T-helper 1 cell treated with Interleukin-12 subunit alpha and Interleukin-12 subunit beta and Interleukin-4 antibody, amounts not matched to agents 30 μg/mL and 1 μg/mL, for 36 hours (primary cell): ENCODE measurements around the gene OR2L13.
"Not testable (repeated sequence)": the region's sequence is repeated elsewhere in the genome, so short reads cannot be mapped to it uniquely, and the experiment has no call there.

Source experiments
- H3K27ac Mint-ChIP-seq: one replicate; pipeline ENCODE4 v1.8.0; 2021; ENCODE audit warnings: mild to moderate bottlenecking, mixed read lengths
- H3K27me3 Mint-ChIP-seq: one replicate; pipeline ENCODE4 v1.8.0; 2021; ENCODE audit warnings: low read depth, mixed read lengths
- H3K36me3 Mint-ChIP-seq: one replicate; pipeline ENCODE4 v1.8.0; 2021; ENCODE audit warnings: low read depth, mixed read lengths
- H3K4me1 Mint-ChIP-seq: one replicate; pipeline ENCODE4 v1.8.0; 2021; ENCODE audit warnings: low read depth, mixed read lengths
- H3K4me3 Mint-ChIP-seq: one replicate; pipeline ENCODE4 v1.8.0; 2021; ENCODE audit warnings: mild to moderate bottlenecking, moderate library complexity, mixed read lengths
- H3K9me3 Mint-ChIP-seq: one replicate; pipeline ENCODE4 v1.8.0; 2021; ENCODE audit warnings: mixed read lengths

The OR2L13 gene, protein sequence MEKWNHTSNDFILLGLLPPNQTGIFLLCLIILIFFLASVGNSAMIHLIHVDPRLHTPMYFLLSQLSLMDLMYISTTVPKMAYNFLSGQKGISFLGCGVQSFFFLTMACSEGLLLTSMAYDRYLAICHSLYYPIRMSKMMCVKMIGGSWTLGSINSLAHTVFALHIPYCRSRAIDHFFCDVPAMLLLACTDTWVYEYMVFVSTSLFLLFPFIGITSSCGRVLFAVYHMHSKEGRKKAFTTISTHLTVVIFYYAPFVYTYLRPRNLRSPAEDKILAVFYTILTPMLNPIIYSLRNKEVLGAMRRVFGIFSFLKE

DNA sequence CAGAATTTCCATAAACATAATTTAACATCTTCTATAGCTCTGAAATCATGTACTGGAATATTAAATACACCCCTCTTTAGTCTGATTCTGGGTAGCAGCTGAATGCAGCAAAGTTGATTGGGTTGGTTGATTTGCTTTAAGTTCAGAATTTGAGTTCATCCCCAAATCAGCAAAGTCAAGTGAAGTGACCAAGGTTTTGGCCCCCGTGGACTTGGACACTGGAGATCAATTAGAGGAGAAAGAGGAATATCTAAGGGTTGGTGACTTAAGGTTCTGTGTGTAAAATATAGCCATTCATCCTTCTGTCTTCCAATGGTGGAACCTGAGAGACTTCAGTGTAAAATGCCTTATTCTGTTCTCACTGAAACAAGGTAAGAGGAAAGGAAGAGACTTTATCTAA, at the start of gene OR2L13:
Gene OR2L13, plus strand, starts transcription at position 301 of the 400 bp plus-strand sequence. CDS start 4,192 bp downstream, outside the sequence.
- H3K4me1 Mint-ChIP-seq: no peaks in the 10 kb centered on the region
- no peak within 1 kb of the TSS for H3K4me3 Mint-ChIP-seq
- H3K9me3 Mint-ChIP-seq: peaks cover 11% of the 10 kb centered on the region
- no peaks in the 10 kb centered on the region for H3K27me3 Mint-ChIP-seq
- H3K27ac Mint-ChIP-seq: no peak within 1 kb of the TSS
- no peaks in the 10 kb centered on the region for H3K36me3 Mint-ChIP-seq

DNA sequence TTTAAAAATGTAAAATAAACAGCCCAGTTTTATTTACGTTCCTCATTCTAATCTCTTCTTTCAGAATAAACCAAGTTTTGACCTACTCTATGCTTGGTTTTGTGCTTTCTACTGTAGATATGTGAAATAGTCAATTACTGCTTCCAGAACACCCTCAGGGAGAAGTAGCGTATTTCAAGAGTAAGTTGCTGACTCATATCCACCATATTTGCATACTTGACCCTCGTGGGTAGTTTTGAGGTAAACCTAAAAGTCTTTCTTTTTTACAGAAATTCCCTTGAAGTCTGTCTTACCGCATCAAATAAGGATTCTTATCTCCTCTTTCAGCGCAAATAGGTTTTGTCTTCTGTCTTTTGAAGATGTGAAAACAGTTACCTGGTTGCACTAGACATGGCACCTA, 49.8 kb upstream of the OR2L13 start:
- no peaks in the 10 kb centered on the region for H3K36me3 Mint-ChIP-seq
- H3K9me3 Mint-ChIP-seq: peaks cover 30% of the 10 kb centered on the region
- no peaks in the 10 kb centered on the region for H3K4me1 Mint-ChIP-seq

DNA sequence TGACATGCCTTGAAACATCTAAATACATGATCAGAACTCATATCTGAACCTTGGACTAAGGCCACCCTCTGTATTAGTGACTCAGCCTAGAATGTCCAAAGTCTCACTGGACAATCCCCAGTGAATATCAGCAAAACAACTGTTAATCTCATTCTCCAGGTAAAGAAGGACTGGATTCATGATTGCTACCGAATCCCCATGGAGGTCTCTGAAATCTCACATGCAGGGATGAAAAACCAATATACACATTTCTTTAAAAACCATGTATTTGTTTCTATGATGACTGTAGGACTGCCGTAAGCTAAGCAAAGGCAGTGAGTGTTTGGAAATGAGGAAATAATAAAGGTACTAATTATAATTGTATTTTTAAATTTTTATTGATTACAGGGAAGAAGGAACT, 48.4 kb upstream of the OR2L13 start, which contains the start of gene OR2L3:
Gene OR2L3, plus strand, starts transcription at position 301 of the 400 bp plus-strand sequence. CDS start 13,846 bp downstream, outside the sequence.
- Mint-ChIP-seq H3K4me3 (no peak within 1 kb of the TSS), H3K9me3 (peaks cover 27% of the 10 kb centered on the region), H3K36me3 (no peaks in the 10 kb centered on the region), H3K27me3 (no peaks in the 10 kb centered on the region), H3K4me1 (no peaks in the 10 kb centered on the region), H3K27ac (no peak within 1 kb of the TSS)

More for the DNA sequence above, 49.8 kb upstream of the OR2L13 start:
- no peaks in the 10 kb centered on the region for H3K27me3 Mint-ChIP-seq
- no peak overlapping the region for H3K27ac Mint-ChIP-seq
- no peak overlapping the region for H3K4me3 Mint-ChIP-seq

DNA sequence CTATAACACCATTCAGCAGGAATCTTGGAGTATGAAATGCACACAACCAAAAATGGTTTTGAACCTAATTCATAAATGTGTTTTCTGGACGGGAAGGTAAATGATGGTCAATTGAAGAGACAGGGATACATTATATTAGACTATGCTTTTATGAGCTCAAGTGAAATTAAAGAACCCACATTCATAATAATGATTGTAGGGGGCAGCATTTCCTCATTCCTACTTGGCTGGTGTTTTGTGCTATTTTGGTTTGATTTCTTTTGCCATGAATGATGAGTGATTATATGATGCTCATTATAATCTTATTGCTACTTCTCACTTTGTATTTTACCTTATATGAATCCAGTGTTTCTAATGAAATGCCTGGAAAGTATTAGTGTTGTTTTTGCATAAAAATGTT, 48.0 kb upstream of the OR2L13 start:
- no peak overlapping the region for H3K27ac Mint-ChIP-seq
- no peak overlapping the region for H3K4me3 Mint-ChIP-seq
- H3K27me3 Mint-ChIP-seq: no peaks in the 10 kb centered on the region
- H3K4me1 Mint-ChIP-seq: no peaks in the 10 kb centered on the region
- peaks cover 27% of the 10 kb centered on the region for H3K9me3 Mint-ChIP-seq
- H3K36me3 Mint-ChIP-seq: no peaks in the 10 kb centered on the region

DNA sequence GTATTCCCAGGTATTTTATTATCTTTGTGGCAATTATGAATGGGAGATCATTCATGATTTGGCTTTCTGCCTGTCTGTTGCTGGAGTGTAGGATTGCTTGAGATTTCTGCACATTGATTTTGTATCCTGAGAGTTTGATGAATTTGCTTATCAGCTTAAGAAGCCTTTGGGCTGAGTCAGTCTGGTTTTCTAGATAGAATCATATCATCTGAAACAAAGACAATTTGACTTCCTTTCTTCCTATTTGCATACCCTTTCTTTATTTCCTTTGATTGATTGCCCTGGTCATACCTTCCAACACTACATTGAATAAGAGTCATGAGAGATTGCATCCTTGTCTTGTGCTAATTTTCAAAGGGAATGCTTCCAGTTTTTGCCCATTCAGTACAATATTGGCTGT, 40.3 kb upstream of the OR2L13 start:
- Mint-ChIP-seq H3K4me3 (no peak overlapping the region), H3K36me3 (no peaks in the 10 kb centered on the region), H3K27ac (no peak overlapping the region), H3K9me3 (peaks cover 5% of the 10 kb centered on the region), H3K4me1 (no peaks in the 10 kb centered on the region), H3K27me3 (no peaks in the 10 kb centered on the region)

DNA sequence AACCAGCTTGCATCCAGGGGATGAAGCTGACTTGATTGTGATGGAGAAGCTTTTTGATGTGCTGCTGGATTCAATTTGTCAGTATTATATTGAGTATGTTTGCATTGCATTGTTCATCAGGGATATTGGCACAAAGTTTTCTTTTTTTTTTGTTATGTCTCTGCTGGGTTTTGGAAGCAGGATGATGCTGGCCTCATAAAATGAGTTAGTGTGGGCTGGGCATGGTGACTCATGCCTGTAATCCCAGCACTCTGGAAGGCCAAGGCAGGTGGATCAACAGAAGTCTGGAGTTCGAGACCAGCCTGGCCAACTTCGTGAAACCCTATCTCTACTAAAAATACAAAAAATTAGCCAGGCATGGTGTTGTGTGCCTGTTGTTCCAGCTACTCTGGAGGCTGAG, 39.7 kb upstream of the OR2L13 start:
- Mint-ChIP-seq H3K4me3 (no peak overlapping the region), H3K27ac (no peak overlapping the region), H3K27me3 (no peaks in the 10 kb centered on the region), H3K4me1 (no peaks in the 10 kb centered on the region), H3K9me3 (peaks cover 5% of the 10 kb centered on the region), H3K36me3 (no peaks in the 10 kb centered on the region)

DNA sequence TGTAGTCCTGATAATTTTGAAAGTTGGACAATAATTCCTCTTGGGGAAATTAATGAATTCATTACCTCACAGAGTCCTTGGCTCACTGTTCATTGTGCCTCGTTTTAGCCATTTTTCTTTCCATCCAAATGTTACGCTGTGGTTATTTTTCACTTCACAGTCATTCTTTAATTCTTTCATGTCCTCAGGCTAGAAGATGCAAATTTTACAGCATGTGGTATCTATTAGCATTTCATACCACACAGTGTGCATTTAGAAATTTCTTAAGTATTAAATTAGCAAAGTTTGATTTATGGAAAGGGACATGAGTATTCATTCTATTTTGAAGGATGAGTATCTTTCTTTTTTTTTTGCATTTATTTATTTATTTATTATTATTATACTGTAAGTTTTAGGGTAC, 29.9 kb upstream of the OR2L13 start:
- no peak overlapping the region for H3K4me3 Mint-ChIP-seq
- H3K36me3 Mint-ChIP-seq: no peaks in the 10 kb centered on the region
- no peaks in the 10 kb centered on the region for H3K27me3 Mint-ChIP-seq
- H3K9me3 Mint-ChIP-seq: peaks cover 17% of the 10 kb centered on the region
- no peaks in the 10 kb centered on the region for H3K4me1 Mint-ChIP-seq
- H3K27ac Mint-ChIP-seq: no peak overlapping the region

DNA sequence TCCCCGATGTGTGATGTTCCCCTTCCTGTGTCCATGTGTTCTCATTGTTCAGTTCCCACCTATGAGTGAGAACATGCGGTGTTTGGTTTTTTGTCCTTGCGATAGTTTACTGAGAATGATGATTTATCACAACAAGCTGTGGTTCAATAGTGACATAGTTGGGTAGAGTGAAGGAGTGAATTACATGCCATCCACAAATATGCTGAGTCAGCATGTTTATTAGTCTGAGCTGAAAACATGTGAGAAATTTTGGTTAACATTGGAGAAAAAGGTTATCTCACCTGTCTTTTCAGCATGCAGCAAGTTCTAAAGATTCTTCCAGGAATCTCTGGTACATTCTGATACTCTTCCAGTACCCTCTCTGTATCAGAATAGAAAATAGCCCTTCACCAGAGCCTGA, 29.4 kb upstream of the OR2L13 start:
- Mint-ChIP-seq H3K9me3 (peaks cover 17% of the 10 kb centered on the region), H3K27me3 (no peaks in the 10 kb centered on the region), H3K4me1 (no peaks in the 10 kb centered on the region), H3K36me3 (no peaks in the 10 kb centered on the region), H3K27ac (no peak overlapping the region), H3K4me3 (no peak overlapping the region)

DNA sequence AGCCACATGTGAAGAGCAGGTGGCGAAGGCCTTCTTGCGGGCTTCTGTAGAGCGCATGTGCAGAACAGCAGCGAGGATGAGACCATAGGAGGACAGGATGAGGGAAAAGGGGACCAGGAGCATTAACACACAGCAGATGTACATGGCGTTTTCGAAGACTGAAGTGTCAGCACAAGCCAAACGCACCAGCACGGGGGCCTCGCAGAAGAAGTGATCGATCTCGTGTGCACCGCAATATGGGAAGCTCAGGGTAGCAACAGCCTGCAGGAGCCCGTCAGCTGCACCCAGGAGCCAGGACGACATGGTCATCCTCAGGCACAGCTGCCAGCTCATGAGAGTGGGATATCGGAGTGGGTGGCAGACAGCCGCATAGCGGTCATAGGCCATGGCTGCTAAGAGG, 11.1 kb upstream of the OR2L13 start:
- H3K27ac Mint-ChIP-seq, H3K36me3 Mint-ChIP-seq: not testable (repeated sequence)

DNA sequence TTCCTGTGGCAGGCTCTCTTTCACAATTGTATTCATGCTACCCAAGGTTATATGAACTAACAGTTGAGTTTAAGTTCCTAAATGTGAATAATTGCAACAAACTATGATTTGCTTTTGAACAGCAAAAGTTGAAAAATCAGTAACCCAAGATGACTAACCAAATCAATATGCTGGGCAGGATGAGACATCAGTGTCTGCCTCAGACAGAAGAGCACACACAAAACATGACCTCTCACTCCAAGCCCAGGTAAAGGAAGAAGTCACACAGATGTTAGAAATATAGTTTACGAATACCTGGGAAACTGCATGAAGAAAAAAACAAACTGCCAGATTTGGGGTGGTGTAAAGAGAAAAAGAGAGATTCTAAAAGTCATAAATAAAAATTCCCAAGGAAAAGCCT, 3.5 kb downstream of the OR2L13 start:
- Mint-ChIP-seq H3K27me3 (no peaks in the 10 kb centered on the region), H3K9me3 (peaks cover 5% of the 10 kb centered on the region), H3K27ac (no peak overlapping the region), H3K36me3 (no peaks in the 10 kb centered on the region), H3K4me3 (no peak overlapping the region), H3K4me1 (no peaks in the 10 kb centered on the region)

More for the DNA sequence above, 11.1 kb upstream of the OR2L13 start:
- H3K27me3 Mint-ChIP-seq, H3K4me1 Mint-ChIP-seq, H3K4me3 Mint-ChIP-seq: not testable (repeated sequence)
- peaks cover 14% of the 10 kb centered on the region for H3K9me3 Mint-ChIP-seq

DNA sequence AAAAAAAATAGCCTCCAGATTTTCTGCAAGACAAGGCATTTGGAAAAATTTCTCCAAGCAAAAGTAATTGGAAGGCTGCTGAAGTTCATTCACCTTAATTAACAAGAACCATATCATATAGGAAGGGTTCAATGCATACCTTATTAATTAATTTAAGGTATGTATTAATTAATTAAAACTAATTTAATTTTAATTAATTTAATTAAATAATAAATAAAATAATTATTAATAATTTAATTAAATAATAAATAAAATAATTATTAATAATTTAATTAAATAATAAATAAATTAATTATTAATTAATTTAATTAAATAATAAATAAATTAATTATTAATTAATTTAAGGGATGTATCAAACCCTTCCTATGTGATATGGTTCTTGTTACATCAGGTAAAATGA, 7.9 kb downstream of the OR2L13 start:
- Mint-ChIP-seq H3K27ac (no peak overlapping the region), H3K4me3 (no peak overlapping the region), H3K9me3 (no peaks in the 10 kb centered on the region), H3K4me1 (no peaks in the 10 kb centered on the region), H3K36me3 (no peaks in the 10 kb centered on the region), H3K27me3 (no peaks in the 10 kb centered on the region)

DNA sequence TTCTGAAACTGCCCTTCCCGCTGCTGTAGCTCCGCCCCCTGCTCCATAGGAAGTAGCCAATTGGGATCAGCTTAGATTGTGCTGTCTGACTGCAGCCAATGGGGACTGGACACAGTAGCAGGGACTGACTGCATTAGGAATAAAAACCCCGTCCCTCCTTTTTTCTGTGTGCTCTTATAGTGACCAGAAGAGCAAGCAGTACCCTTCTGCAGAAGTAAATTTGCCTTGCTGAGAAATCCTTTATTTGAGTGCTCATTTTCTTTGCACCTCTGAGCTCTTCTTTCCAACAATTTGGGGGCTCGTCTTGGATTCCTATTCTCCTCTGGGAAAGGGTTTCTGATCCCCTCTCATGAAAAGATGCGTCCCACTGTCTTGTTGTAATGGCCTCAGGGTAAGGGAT, 16.2 kb downstream of the OR2L13 start:
- Mint-ChIP-seq H3K4me1 (no peaks in the 10 kb centered on the region), H3K27me3 (no peaks in the 10 kb centered on the region), H3K36me3 (no peaks in the 10 kb centered on the region), H3K4me3 (no peak overlapping the region), H3K27ac (no peak overlapping the region), H3K9me3 (peaks cover 43% of the 10 kb centered on the region)

DNA sequence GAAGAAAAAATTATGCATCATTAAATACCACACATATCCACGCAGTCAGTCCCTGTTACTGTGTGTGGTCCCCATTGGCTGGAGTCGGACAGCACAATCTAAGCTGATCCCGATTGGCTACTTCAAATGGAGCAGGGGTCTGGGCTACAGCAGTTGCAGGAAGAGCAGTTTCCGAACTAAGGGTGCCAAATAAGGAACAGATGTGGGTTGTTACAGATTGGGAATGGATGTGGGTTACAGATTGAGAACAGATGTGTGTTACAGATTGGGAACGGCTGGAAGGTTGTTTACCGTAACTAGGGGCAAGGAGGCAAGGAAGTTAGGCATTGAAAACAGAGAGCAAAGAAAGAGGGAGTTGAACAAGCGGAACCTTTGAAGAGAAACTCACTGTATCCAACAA, 19.9 kb downstream of the OR2L13 start:
- no peak overlapping the region for H3K27ac Mint-ChIP-seq
- H3K9me3 Mint-ChIP-seq: peaks cover 32% of the 10 kb centered on the region

DNA sequence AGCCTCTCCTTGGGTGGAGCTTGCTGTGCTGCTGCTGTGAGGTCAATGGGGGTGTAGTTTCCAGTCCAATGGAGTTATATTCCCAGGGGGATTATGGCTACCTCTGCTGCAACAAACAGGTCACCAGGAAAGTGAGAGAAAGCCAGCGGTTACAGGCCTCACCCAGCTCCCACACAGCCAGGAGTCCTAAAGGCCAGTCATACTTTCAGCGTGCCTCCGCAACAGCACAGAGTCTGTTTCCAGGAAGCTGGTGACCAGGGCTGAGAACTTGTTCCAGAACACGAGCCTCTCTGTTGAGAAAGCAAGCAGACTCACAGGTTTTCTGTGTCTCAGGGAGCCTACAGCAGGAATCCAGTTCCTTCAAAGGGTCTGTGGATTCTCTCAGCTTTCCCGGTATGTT, 32.7 kb downstream of the OR2L13 start:
- H3K4me1 Mint-ChIP-seq: no peaks in the 10 kb centered on the region

More for the DNA sequence above, 19.9 kb downstream of the OR2L13 start:
- Mint-ChIP-seq H3K36me3 (no peaks in the 10 kb centered on the region), H3K4me1 (no peaks in the 10 kb centered on the region), H3K4me3 (no peak overlapping the region), H3K27me3 (no peaks in the 10 kb centered on the region)

DNA sequence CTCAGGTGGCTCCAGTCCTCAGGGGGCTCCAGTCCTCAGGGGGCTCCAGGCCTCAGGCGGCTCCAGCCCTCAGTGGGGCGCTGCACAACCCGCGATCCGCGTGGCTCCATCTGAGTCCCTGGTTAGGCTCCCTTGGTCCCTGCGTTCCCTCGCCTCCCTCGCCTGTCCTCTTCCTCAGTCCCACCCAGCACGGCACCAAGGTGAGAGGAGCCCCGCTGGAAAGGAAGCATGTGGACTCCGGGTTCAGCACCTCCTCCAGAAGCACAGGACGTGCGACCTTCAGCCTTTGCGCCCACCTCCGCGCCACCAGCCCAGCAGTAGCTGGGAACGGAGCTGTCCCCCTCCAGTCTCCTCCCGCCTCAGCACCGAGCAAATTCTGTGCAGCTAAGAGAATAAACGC, 41.8 kb downstream of the OR2L13 start:
- Mint-ChIP-seq H3K36me3 (no peaks in the 10 kb centered on the region), H3K9me3 (peaks cover 12% of the 10 kb centered on the region), H3K27ac (no peak overlapping the region), H3K4me3 (no peak overlapping the region), H3K4me1 (no peaks in the 10 kb centered on the region), H3K27me3 (no peaks in the 10 kb centered on the region)

More for the DNA sequence above, 32.7 kb downstream of the OR2L13 start:
- Mint-ChIP-seq H3K27me3 (no peaks in the 10 kb centered on the region), H3K27ac (no peak overlapping the region), H3K36me3 (no peaks in the 10 kb centered on the region), H3K9me3 (peaks cover 36% of the 10 kb centered on the region), H3K4me3 (no peak overlapping the region)
